ENCODE measurements around the gene OLFML1.

DNA sequence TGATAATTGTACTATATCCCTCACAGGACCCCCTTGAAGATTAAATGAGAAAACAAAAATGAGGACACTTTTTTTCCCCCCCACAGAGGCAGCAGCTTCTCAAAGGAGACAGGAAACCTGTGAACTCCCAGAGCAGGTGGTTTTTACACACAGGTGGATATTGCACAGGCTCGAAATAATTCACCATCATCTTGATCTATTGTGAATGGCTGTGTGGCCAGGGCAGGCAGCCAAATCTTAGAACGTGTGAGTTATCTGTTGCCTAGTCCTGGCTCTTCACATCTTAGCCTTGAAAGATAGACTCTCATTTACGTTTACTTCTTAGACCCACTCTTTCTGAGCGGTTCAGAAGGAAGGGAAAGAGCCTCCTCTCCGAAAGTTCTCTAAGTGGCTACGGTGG, 52.0 kb downstream of the OLFML1 start:
- TF ChIP-seq CTCF (IDR thresholded peaks at IDR 0.05) = no peak
- TF ChIP-seq POLR2A (IDR thresholded peaks at IDR 0.05) = no peak
- TF ChIP-seq POLR2AphosphoS5 (IDR thresholded peaks at IDR 0.05) = no peak
- no peak for TF ChIP-seq EP300 (IDR thresholded peaks at IDR 0.05)
